Measurements from ENCODE around the gene MERTK. TPM values are rescaled to one million over a fixed set of nuclear protein-coding genes. Genes with fewer than 3 reads are reported as not detected.
A peak's percentile ranks its signal among the peaks of the same experiment; 100 is the strongest.

MERTK gene
- total RNA-seq, 2 experiments from 2014 or later: 0.08 to 0.19 TPM

- CTCF ChIA-PET: no interaction called here
- no peaks in the 10 kb centered on the region for H3K4me1 ChIP-seq (ENCODE audit: insufficient read depth, low read length)
- intact Hi-C loops (cut with DNase I, micrococcal nuclease): no loop called here
- no peak overlapping the region for H3K27ac ChIP-seq (ENCODE audit: low read depth in 1 of 2, low read length in 2 of 2)
- H3K36me3 ChIP-seq (ENCODE audit: insufficient read depth, low read length): no peaks in the 10 kb centered on the region
- ATAC-seq (ENCODE audit: poor library complexity): no peak
- H3K36me3 Mint-ChIP-seq (ENCODE audit: low read depth): no peaks in the 10 kb centered on the region
- no peak overlapping the region for H3K4me3 ChIP-seq (ENCODE audit: low read length)
- no peaks in the 10 kb centered on the region for H3K27me3 Mint-ChIP-seq
- peak in 2 of 14 experiments; percentile 35 to 53 for DNase-seq
- no peaks in the 10 kb centered on the region for H3K27me3 ChIP-seq (ENCODE audit: control insufficient read depth in 1 of 2, insufficient read depth in 2 of 2, low read length in 2 of 2)
- no peak overlapping the region for H3K27ac Mint-ChIP-seq
- no peak for TF ChIP-seq CTCF (IDR thresholded peaks at IDR 0.05)
- POLR2A ChIA-PET: no interaction called here
- peaks cover 5 to 15% of the 10 kb centered on the region in 2 experiments for H3K9me3 ChIP-seq (ENCODE audit: control insufficient read depth in 1 of 2, insufficient read depth in 1 of 2, low read length in 2 of 2)
- no peaks in the 10 kb centered on the region for H3K4me1 Mint-ChIP-seq (ENCODE audit: low read depth)
- H3K4me3 Mint-ChIP-seq: no peak overlapping the region
- H3K9me3 Mint-ChIP-seq: no peaks in the 10 kb centered on the region
Observed at GRCh38 chr2:112032689-112033465, 134.5 kb downstream of the MERTK start.

- Mint-ChIP-seq H3K4me1 (ENCODE audit: low read depth) (no peaks in the 10 kb centered on the region), H3K9me3 (no peaks in the 10 kb centered on the region), H3K27me3 (no peaks in the 10 kb centered on the region), H3K4me3 (no peak overlapping the region), H3K36me3 (ENCODE audit: low read depth) (no peaks in the 10 kb centered on the region), H3K27ac (no peak overlapping the region)
- intact Hi-C loops (cut with DNase I, micrococcal nuclease): no loop called here
- no peaks in the 10 kb centered on the region for H3K4me1 ChIP-seq (ENCODE audit: insufficient read depth, low read length)
- POLR2A ChIA-PET: no interaction called here
- H3K9me3 ChIP-seq (ENCODE audit: control insufficient read depth in 1 of 2, insufficient read depth in 1 of 2, low read length in 2 of 2): peaks cover 5 to 20% of the 10 kb centered on the region in 2 experiments
- TF ChIP-seq CTCF (IDR thresholded peaks at IDR 0.05): no peak
- no peak for ATAC-seq (ENCODE audit: poor library complexity)
- H3K4me3 ChIP-seq (ENCODE audit: low read length): no peak overlapping the region
- peak in 2 of 14 experiments; percentile 35 to 42 for DNase-seq
- no peaks in the 10 kb centered on the region for H3K36me3 ChIP-seq (ENCODE audit: insufficient read depth, low read length)
- no peak overlapping the region for H3K27ac ChIP-seq (ENCODE audit: low read depth in 1 of 2, low read length in 2 of 2)
- CTCF ChIA-PET: no interaction called here
- H3K27me3 ChIP-seq (ENCODE audit: control insufficient read depth in 1 of 2, insufficient read depth in 2 of 2, low read length in 2 of 2): no peaks in the 10 kb centered on the region
Observed at GRCh38 chr2:112033600-112033999, 135.2 kb downstream of the MERTK start.

GRCh38 chr2:112034924-112035323 is 136.5 kb downstream of the MERTK start:
- Mint-ChIP-seq H3K9me3 (no peaks in the 10 kb centered on the region), H3K4me1 (ENCODE audit: low read depth) (no peaks in the 10 kb centered on the region), H3K36me3 (ENCODE audit: low read depth) (no peaks in the 10 kb centered on the region), H3K4me3 (no peak overlapping the region), H3K27ac (no peak overlapping the region), H3K27me3 (no peaks in the 10 kb centered on the region)
- Histone ChIP-seq H3K36me3 (ENCODE audit: insufficient read depth, low read length) (no peaks in the 10 kb centered on the region), H3K9me3 (ENCODE audit: control insufficient read depth in 1 of 2, insufficient read depth in 1 of 2, low read length in 2 of 2) (peaks cover 5 to 27% of the 10 kb centered on the region in 2 experiments), H3K27ac (ENCODE audit: low read depth in 1 of 2, low read length in 2 of 2) (no peak overlapping the region), H3K27me3 (ENCODE audit: control insufficient read depth in 1 of 2, insufficient read depth in 2 of 2, low read length in 2 of 2) (no peaks in the 10 kb centered on the region), H3K4me3 (ENCODE audit: low read length) (no peak overlapping the region), H3K4me1 (ENCODE audit: insufficient read depth, low read length) (no peaks in the 10 kb centered on the region)
- DNase-seq: no peak
- POLR2A ChIA-PET: no interaction called here
- no peak for TF ChIP-seq CTCF (IDR thresholded peaks at IDR 0.05)
- intact Hi-C loops (cut with DNase I, micrococcal nuclease): no loop called here
- no peak for ATAC-seq (ENCODE audit: poor library complexity)
- CTCF ChIA-PET: no interaction called here

All from CD4-positive, alpha-beta T cell (primary cell).